HL-60 (cell line): ENCODE measurements around the gene ANKRD53.
A peak's percentile ranks its signal among the peaks of the same experiment; 100 is the strongest.
"Not testable (repeated sequence)": the region's sequence is repeated elsewhere in the genome, so short reads cannot be mapped to it uniquely, and the experiment has no call there.

Experiments used
- DNase-seq, 2 experiments: peaks; one replicate each; pipeline ENCODE4 v3.0.0-alpha.2; 2010 to 2020; ENCODE audit warnings: low read depth in 1 of 2, low spot score in 1 of 2
- H3K27ac ChIP-seq: fragments of 250-450 bp; sonication (Bioruptor Pico); replicated peaks from 2 replicates; pipeline ENCODE4 v1.5.1; 2020; ENCODE audit warnings: mild to moderate bottlenecking, moderate library complexity
- H3K27me3 ChIP-seq: fragments of 250-450 bp; sonication (Bioruptor Pico); 2 replicates; pipeline ENCODE4 v1.5.1; 2021; ENCODE audit warnings: mild to moderate bottlenecking, moderate library complexity; ENCODE audit not compliant: insufficient read depth, poor library complexity, severe bottlenecking
- H3K4me3 ChIP-seq: replicated peaks from 2 replicates; pipeline ENCODE4 v1.5.1; 2011; ENCODE audit warnings: mild to moderate bottlenecking, control low read depth, low read length; ENCODE audit not compliant: insufficient read depth
- GABPA ChIP-seq: IDR thresholded peaks from 2 replicates; pipeline ENCODE4 v1.6.1; 2012; ENCODE audit warnings: low read depth
- POLR2AphosphoS5 ChIP-seq: IDR thresholded peaks from 2 replicates; pipeline ENCODE4 v1.6.1; 2012; ENCODE audit warnings: low read depth
- SPI1 ChIP-seq: IDR thresholded peaks from 2 replicates; pipeline ENCODE4 v1.6.1; 2012; ENCODE audit warnings: low read depth, mild to moderate bottlenecking, borderline replicate concordance
- TF ChIP-seq, protein P1 (sequence below): IDR thresholded peaks from one replicate; pipeline ENCODE4 v1.5.1; 2011; ENCODE audit warnings: low read length, control low read depth, inconsistent platforms; ENCODE audit not compliant: insufficient read depth
- TF ChIP-seq, protein P2 (sequence below): IDR thresholded peaks from 2 replicates; pipeline ENCODE4 v1.6.1; 2012; ENCODE audit warnings: low read depth; ENCODE audit not compliant: insufficient replicate concordance

Gene ANKRD53

DNA sequence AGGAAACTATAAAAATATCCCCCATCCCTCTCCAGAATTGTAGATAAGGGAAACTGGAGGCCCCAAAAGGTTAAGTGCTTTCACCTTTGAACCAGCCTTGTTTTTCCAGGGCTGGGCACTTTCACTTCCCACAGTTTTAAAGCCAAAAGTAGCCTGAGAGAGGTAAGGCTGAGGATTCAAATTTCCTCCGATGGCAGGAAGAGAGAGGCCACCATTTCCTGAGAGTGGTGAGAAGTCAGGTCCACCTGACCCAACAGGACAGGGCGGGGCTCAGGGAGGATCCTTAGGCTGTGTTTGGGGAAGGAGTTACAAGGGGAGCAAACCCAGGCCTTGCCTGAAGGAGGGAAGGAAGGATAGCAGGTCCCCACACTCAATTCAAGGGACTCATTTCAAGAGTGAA, 20.9 kb downstream of the ANKRD53 start:
- TF ChIP-seq, protein P1, sequence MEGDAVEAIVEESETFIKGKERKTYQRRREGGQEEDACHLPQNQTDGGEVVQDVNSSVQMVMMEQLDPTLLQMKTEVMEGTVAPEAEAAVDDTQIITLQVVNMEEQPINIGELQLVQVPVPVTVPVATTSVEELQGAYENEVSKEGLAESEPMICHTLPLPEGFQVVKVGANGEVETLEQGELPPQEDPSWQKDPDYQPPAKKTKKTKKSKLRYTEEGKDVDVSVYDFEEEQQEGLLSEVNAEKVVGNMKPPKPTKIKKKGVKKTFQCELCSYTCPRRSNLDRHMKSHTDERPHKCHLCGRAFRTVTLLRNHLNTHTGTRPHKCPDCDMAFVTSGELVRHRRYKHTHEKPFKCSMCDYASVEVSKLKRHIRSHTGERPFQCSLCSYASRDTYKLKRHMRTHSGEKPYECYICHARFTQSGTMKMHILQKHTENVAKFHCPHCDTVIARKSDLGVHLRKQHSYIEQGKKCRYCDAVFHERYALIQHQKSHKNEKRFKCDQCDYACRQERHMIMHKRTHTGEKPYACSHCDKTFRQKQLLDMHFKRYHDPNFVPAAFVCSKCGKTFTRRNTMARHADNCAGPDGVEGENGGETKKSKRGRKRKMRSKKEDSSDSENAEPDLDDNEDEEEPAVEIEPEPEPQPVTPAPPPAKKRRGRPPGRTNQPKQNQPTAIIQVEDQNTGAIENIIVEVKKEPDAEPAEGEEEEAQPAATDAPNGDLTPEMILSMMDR, result no peak
- TF ChIP-seq SPI1 (no peak), POLR2AphosphoS5 (no peak), GABPA (no peak)
- TF ChIP-seq, protein P2, sequence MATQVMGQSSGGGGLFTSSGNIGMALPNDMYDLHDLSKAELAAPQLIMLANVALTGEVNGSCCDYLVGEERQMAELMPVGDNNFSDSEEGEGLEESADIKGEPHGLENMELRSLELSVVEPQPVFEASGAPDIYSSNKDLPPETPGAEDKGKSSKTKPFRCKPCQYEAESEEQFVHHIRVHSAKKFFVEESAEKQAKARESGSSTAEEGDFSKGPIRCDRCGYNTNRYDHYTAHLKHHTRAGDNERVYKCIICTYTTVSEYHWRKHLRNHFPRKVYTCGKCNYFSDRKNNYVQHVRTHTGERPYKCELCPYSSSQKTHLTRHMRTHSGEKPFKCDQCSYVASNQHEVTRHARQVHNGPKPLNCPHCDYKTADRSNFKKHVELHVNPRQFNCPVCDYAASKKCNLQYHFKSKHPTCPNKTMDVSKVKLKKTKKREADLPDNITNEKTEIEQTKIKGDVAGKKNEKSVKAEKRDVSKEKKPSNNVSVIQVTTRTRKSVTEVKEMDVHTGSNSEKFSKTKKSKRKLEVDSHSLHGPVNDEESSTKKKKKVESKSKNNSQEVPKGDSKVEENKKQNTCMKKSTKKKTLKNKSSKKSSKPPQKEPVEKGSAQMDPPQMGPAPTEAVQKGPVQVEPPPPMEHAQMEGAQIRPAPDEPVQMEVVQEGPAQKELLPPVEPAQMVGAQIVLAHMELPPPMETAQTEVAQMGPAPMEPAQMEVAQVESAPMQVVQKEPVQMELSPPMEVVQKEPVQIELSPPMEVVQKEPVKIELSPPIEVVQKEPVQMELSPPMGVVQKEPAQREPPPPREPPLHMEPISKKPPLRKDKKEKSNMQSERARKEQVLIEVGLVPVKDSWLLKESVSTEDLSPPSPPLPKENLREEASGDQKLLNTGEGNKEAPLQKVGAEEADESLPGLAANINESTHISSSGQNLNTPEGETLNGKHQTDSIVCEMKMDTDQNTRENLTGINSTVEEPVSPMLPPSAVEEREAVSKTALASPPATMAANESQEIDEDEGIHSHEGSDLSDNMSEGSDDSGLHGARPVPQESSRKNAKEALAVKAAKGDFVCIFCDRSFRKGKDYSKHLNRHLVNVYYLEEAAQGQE, result no peak
- peak in 1 of 2 experiments; percentile 35 for DNase-seq
- Histone ChIP-seq H3K27me3 (no peaks in the 10 kb centered on the region), H3K4me3 (no peak overlapping the region), H3K27ac (0 out of 2 replicates have a peak overlapping the region, but pooled peaks have one; percentile 11)

DNA sequence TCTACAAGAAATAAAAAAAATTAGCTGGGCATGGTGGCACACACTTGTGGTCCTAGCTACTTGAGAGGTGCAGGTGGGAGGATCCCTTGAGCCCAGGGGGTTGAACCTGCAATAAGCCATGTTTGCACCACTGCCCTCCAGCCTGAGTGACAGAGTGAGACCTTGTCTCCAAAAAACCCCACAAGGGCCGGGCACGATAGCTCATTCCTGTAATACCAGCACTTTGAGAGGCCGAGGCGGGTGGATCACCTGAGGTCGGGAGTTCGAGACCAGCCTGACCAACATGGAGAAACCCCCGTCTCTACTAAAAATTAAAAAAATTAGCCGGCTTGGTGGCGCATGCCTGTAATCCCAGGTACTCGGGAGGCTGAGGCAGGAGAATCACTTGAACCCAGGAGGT, 21.5 kb downstream of the ANKRD53 start:
- H3K4me3 ChIP-seq, H3K27ac ChIP-seq, H3K27me3 ChIP-seq, DNase-seq: not testable (repeated sequence)

DNA sequence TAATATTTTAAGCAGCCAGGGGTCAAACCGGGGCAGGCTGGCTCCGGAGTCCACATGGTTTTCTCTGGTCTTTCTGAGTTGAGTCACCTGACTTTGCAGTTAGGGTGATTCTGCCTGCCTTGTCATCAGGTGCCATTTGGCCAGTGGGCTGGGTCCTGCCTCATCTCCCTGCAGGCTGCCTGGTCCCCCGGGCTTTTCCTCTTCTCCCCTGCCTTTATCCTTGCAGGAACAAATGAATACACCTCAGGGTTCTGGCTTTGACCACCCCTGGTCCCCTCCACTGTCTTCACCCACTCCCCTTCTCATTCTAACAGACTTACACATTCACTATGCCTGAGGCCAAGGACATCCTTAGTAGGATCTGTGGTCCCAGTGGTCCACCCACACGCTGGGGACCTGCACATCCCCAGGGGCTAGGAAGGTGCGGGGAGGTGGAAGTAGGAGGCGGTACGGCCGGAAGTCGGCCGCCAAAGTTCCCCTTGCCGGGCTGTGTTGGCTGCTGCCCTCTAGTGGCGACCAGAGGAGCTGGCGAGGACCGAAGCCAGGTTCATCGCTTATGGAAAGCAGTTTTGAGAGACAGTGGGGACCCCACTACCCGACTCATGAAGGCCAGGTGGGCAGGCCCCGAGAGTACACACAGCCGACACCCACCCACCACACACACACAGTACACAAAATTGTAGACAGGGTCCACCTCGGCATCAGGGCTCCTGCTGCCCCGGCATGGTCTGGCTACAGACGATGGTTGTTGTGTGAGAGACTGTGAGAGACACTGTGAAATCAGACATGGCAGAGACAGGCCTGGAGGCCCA, 22.6 kb downstream of the ANKRD53 start:
- TF ChIP-seq, protein P1, result peak; percentile 86
- TF ChIP-seq POLR2AphosphoS5, result peak; percentile 55; the same call in 1 of the 2 replicates
- TF ChIP-seq, protein P2, result no peak
- peak; percentile 74 for TF ChIP-seq GABPA
- Histone ChIP-seq H3K27ac (0 out of 2 replicates have a peak overlapping the region, but pooled peaks have one; percentile 36), H3K27me3 (no peaks in the 10 kb centered on the region), H3K4me3 (peak overlapping the region; percentile 13)
- peak in 1 of 2 experiments; percentile 80 for DNase-seq

DNA sequence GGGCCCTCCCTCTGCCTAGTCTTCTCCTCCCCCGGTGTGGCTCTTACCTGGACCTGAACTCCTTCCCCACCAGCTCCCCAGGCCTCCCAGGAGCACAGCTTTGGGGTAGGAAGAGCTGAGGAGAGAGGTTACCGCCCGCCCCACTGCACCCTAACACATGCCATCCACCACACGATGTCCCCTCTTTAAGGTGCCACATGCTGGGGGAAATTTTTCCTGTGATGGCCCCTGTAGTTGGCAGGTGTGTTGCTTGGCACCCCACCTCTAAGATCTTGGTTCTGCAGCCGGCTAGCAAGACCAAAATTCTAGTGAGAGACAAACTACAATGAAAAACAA, 23.1 kb downstream of the ANKRD53 start:
- TF ChIP-seq POLR2AphosphoS5, result no peak
- TF ChIP-seq, protein P1, result no peak
- TF ChIP-seq, protein P2, result no peak
- TF ChIP-seq GABPA, result no peak
- TF ChIP-seq SPI1, result no peak
- no peak overlapping the region for H3K4me3 ChIP-seq
- H3K27me3 ChIP-seq, result no peaks in the 10 kb centered on the region
- no peak for DNase-seq
- H3K27ac ChIP-seq, result no peak overlapping the region
